Smooth muscle cell of the brain vasculature (primary cell): ENCODE results near the gene SVEP1.
"Not testable (repeated sequence)": the region's sequence is repeated elsewhere in the genome, so short reads cannot be mapped to it uniquely, and the experiment has no call there.

Experiments
- DNase-seq: peaks from one replicate; pipeline ENCODE4 v3.0.0-alpha.2; 2012; ENCODE audit warnings: low read depth, low spot score

SVEP1 gene

DNA sequence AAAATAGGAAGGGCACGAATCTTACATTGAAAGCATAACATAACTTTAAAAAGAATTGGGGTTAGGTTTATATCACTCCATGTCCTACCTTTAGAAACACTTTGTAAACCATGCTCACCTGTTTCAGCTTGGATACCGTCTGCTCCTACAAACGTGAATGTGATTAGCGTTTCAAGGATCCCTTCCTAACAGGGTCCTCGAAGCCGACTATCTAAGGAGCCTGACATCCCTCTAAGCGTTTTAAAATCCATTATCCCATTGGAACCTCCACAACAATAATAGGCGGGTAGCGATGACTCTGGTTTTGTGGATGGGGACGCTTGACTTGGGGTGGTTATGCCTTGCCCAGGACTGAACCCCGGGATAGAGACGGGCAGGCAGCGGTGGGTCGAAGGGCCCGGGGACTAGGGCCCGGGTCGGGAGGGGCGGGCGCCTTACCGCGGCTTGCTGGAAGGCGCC, 937 bp downstream of the SVEP1 start:
- DNase-seq, result no peak

DNA sequence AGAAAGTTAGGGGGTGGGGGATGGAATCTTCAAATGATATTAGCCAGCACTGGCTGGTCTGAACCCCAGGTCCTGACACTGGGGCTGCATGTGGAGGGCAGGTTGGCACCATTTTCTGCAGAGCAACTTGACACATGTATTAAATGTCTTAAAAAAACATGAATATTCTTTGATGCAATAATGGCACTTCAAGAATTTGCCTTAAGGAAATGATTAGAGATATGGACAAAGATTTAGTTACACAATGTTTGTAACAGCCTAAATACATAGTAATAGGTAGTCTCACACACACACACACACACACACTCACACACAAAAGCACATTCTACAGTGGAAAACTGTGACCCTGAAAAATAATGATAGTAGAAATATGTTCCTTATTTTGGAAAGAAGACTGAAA, 3.6 kb downstream of the SVEP1 start:
- no peak for DNase-seq

DNA sequence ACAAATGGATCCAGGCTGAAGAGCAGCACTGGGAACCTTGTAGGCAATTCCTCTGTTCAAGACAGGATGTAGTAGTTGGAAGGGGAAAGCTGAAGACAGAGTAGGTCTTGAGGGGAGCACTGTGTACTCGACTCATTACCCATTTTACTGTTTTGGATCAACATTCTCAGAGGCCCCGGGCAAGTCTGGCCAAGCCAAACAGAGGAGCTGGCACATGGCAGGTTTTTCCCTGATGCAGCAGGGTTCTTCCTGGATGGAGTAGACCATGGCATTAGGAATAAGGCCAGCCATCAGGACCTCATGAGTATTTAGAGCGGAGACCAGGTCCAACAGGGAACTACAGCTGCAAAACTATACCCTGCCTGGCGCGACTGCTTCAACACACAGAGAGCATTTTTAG, 4.4 kb downstream of the SVEP1 start:
- no peak for DNase-seq

DNA sequence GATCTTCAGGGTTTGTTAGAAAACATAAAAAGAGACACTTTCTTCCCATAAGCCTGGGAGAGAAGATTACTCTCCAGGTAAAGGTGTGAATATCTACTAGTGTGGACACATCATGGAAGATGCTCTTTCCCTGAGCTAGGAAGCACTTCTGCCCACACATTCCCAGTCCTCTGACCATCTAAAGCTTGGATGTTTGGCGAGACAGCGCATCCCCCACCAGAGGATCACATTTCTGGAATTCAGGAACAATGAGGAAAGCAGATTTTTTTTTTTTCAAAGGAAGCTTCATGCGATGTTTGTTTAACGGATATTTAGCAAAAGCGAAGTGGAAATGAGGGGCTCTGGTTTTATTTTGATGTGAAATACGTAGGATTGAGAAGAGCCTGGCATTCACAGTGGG, 6.2 kb downstream of the SVEP1 start:
- no peak for DNase-seq

DNA sequence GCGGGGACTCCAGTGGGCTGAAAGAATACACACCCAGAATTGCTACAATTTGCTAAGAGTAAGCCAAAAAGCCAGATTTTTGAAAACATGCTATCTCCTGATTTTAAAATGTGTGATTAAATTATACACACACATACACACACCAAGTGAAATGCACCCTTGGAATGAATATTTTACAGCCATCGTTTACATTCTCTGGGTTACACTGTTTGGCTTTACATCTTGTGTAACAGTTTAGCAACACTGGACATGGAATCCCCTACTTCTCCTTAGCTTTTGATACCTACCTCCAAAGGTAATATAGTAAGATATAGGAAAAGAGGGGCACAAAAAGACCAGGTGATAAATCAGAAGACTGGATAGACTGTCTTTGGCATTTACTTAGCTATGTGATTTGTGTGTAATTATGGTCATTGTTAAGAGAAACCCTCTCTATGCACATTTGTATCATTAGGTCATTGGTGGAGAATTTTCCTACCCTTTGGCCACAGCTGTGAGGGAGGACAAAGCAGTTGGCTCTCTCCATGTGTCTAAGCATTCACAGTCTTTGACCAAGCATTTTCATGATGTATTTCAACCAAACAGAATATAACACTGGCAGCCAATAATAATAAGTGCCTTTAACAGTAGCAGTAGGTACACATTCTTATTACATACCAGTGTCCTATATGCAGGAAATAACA, 7.6 kb downstream of the SVEP1 start:
- DNase-seq, result no peak

DNA sequence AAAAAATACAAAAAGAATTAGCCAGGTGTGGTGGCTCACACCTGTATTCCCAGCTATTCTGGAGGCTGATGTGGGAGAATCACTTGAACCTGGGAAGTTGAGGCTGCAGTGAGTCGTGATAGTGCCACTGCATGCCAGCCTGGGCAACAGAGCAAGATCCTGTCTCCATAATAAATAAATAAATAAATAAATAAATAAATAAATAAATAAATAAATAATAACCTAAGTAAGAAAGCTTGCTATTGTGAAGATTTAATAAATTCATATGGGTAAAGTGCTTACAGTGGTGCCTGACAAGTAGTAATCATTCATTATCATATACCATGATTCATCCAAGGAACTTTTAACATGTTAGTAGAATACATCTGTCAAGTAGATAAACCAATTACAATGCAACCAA, 13.4 kb downstream of the SVEP1 start:
- DNase-seq, result no peak

DNA sequence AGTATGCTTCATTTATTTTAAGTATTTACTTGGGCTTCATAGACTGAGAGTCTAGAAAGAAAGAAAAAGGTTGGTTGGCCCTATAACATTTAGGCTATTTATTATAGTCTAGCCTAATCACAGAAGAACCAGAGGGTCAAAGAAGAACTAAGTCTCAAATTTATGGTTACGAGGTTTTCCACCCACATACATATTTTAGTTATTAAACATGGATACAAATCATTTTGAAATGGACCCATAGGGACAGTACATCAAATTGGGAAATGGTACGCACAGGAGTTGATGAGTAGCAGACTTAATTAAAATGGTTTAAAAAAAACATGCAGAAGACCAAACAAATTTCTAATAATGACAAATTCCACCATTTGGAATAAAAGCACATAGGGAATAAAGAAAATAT, 17.7 kb downstream of the SVEP1 start:
- no peak for DNase-seq

DNA sequence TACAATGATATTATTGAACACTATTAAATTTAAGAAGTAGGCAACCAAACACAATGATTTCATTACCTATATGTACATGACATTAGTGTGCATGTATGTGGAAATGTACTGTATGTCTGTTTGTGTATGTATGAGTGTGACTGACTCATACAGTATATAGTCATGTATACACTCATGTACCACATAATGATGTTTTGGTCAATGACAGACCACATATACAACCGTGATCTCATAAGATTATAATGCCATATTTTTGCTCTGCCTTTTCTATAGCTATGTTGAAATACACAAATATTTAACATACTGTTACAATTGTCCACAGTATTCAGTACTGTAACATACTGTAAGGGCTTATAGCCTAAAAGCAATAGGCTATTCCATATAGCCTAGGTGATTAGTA, 19.7 kb downstream of the SVEP1 start:
- DNase-seq, result no peak

DNA sequence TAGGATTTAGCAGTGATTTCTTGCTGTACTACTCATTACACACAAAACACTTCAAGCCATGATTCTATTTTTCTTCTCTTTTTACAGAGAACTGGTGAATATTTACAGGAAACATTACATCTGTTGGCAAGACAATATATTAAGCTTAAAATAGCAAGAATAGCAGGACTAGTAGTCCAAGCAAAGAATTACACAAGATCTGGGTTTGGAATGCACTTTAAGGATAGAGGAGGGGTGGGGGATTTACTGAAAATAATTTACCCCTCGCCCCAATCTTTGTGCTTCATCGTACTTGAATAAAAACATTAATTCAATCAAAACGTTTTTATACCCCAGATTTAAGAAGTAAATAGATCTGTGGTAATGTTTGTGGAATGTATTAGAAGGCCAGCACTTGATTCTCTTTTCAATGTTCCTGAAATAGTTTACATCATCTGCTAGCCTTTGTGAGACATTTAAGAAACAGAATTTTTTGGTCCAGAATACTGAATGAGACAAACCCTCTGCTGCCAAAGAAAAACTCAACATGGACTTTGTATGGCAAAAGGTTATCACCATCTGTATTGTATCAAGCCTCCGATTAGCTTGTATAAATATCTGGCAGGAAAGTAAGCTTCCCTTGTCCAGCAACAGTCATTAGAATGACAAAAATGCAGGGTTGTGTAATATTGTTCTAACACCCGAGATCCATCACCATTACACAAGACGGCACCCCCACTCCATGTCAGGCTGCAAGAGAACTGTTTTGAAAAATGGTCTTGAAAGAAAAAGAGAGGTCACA, 23.8 kb downstream of the SVEP1 start:
- no peak for DNase-seq

DNA sequence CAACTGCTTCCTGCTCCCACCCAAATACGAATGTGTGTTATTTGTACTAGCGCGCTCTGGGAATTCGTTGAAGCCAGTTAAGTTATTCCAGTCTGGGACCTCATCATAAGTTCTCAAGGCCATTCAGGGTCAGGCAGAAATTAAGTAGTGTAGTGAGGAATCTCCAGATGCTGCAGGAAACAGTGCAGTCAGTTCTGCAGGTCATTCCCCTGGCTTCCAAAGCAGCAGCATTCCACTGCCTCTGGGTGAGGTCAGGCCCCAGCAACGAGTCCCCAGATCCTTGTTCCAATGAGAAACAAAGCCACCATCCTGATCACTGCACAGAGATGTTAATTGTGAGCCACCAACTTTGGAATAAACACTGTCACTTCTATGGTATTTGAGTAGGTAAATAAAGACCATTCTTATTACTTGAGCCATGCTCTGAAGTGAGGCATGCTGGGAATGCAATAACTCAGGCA, 33.1 kb downstream of the SVEP1 start:
- no peak for DNase-seq

DNA sequence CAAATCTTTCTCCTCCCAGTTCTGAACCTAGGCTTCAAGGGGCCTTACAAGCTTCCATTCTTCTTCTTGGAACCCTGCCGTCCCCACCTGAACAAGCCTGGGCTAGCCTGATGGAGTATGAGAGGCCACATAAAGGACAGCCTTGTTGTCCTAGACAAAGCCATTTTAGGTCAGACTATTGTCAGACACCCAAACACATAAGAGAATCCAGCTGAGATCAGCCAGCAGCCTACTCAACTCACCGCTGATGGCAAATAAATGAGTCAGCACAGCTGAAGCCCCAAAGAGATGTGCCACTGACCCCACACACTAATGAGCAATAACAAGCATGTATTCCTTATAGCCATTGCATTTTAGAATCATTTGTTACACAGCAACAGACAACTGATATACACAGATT, 33.8 kb downstream of the SVEP1 start:
- no peak for DNase-seq

DNA sequence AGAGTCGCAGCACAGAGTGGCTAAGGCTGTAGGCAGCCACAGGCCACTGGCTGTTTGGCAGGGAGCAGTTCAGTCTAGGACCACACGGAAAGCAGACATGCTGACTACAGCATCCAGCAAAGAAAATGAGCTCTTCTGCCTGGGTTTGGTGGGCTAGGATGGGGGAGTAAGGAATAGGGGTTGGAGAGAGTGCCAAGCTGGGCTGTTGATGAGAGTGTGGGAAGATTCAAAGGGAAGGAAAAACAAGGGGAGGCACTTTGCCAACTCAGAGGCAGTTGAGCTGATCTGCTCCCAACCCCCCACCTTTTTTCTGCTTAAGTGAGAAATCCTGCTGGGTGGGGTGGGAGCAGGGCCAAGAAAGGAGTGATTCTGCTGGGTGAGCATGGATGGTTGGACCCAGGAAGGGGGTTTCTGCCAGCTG, 35.9 kb downstream of the SVEP1 start:
- DNase-seq, result peak; percentile 17

DNA sequence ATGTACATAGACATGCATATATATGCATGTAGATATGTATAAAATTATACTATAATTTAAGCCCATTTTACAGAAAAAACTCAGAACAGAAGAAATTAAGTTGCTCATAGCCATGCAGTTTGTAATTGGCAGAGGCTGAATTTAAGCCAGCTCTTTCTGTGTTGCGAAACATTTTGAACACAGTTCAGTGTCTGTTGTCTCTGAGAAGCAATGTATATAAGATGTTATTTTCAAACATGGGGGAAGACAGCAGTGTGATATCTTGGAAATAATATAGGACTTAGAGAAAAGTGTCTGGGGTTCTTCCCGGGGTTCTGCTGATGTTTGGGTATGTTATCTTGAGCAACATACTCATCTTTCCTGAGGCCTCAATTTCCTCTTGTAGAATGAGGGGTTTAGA, 37.6 kb downstream of the SVEP1 start:
- no peak for DNase-seq

DNA sequence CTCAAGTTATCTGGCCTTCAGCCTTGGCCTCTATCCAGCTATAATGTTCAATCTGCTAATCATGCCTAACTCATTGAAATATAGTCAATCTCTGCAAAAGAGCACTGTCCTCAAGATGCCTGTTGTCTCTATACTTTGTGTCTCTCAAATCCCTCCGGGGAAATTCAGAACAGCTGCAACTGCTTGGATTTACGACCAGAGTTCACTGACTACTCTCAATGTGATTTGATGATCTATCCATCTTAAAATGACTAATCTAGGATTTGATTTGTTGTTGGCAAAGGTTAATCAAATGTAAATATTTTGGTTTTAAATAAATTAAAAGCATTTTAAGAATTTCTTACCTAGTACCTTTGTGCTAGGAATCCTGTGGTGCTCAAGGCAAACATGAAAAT, 40.9 kb downstream of the SVEP1 start:
- DNase-seq, result no peak

DNA sequence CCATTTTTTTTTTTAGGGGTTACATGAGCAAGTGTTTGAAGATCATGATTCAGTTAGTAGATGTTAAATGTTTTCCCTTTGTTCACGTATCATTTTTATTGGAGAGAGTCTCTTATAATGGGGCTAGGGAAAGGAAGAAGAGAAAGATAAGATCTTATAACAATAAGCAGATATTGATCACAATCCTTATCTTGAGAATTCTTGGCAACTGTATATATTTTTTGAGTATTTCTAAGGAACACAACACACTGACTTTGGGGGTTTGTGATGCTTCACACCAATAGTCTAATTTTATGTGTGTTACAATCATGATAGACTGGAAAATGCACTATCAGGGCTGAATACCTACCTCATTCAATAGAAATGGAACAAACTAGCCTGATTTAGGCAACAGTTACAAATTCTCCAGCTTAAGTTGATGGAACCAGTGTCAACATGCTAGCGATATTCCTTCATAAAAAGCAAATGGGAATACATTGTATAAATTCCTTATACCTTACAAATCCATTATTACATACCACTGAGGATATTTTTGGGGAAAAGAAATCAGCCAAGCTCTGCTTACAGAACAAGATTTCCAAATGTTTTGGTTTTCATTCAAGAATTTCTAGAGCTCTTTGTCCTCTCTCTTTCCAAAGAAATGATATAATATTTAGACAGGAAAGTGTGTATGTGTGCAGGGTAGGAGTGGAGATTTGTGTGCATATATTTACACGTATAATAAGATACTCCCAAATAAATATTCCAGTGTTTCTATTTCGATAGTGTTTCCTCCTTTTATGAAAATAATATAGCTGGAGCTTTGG, 41.5 kb downstream of the SVEP1 start:
- DNase-seq, result no peak

DNA sequence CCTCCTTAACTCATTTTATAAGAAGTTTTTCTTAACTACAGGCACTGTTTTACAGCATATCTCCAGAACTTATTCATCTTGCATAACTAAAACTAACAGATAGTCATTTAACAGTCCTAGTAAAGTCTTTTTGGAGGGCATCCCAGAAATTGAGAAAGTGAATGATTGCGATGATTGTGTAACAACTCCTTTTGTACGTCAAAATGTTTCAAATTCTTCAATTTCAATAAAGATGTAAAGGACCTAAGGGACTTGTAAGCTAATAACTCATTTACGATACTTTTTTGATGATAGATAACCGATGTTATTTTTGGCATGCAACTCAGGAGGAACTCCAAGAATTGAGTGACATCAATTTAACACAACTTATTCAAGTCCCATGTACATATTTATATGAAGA, 42.7 kb downstream of the SVEP1 start:
- no peak for DNase-seq

DNA sequence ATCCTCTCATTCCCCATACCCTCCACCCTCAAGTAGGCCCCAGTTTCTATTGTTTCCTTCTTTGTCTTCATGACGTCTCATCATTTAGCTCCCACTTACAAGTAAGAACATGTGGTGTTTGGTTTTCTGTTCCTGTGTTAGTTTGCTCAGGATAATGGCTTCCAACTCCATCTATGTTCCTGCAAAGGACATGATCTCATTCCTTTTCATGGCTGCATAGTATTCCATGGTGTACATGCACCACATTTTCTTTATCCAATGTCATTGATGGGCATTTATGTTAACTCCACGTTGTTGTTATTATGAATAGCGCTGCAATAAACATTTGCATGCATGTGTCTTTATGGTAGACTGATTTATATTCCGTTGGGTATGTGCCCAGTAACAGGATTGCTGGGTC, 45.4 kb downstream of the SVEP1 start:
- DNase-seq, result not testable (repeated sequence)

DNA sequence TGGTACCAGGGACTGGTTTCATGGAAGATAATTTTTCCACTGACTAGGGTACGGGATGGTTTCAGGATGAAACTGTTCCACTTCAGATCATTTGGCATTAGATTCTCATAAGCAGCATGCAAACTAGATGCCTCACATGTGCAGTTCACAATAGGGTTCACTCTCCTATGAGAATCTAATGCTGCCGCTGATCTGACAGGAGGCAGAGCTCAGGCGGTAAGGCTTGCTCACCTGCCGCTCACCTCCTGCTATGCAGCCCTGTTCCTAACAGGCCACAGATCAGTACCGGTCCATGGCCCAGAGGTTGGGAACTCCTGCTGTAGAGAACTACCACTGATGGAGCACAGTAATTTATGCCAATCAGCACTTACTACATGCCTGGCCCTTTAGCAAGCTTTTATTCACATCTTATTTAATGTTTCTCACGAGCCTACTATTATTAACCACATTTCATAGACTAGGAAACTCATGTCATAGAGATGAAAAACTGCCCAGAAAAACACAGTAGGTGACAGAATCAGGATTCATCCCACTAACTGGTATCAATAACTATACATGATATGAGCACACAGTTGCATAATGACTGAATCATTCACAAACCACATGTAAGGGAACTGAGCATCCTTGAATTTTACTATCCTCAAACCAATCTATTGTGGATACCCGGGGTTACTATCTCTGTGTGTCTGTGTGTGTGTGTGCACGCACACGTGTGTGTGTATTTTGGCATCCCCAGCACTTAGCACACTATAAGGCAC, 46.5 kb downstream of the SVEP1 start:
- DNase-seq, result no peak

DNA sequence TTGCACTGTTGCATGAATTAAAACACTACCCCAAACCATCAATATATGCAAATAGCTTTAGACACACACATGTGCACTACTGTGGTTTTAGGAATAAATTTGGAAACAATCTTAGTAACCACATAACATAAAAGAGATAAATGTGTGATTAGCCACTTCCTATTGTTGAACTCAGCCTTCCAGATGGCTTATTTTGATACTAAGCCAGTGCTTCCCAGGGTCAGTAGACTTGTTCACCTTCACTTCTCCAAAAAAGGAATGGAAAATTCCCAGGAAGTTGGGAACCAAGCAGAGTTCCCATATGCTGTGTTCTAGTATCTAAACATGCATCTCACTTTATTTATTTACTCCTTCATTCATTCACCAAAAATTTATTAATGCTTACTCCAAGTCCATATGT, 47.8 kb downstream of the SVEP1 start:
- no peak for DNase-seq

DNA sequence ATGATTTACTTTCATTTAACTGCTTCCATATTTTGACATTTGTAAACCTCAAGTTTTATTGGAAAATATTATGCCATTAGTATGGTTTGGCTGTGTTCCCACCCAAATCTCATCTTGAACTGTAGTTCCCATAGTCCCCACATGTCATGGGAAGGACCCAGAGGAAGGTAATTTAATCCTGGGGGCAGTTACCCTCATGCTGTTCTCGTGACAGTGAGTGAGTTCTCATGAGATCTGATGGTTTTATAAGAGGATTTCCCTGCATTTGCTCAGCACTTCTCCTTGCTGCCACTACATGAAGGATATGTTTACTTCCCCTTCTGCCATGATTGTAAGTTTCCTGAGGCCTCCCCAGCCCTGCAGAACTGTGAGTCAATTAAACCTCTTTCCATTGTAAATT, 48.3 kb downstream of the SVEP1 start:
- DNase-seq, result not testable (repeated sequence)

DNA sequence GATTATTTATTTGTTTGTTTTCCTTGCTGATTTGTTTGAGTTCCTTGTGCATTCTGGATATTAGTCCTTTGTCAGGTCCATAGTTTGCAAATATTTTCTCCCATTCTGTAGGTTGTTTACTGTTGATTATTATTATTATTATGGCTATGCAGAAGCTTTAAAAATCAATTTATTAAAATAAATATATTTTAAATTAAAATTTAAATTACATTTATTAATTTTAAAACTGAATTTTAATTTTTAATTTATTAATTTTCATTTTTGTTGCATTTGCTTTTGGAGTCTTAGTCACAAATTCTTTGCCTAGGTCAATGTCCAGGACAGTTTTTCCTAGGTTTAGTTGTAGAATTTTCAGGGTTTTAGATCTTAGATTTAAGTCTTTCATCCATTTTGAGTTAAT, 50.9 kb downstream of the SVEP1 start:
- no peak for DNase-seq

DNA sequence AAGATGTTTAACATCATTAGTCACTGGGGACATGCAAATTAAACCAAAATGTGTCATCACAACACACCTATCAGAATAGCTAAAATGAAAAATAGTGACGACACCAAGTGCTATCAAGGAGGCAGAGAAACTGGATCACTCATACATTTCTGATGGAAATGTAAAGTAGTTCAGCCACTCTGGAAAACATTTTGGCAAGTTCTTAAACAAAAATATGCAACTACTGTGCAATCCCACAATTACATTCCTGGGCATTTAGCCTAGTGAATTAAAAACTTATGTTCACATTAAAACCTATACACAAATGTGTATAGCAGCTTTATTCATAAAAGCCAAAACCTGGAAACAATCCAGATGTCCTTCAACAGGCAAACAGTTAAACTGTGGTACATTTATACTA, 53.1 kb downstream of the SVEP1 start:
- DNase-seq, result no peak
